Mucosa of descending colon (tissue), 3 donors: ENCODE measurements around the gene RAB11FIP4. TPM values are rescaled to one million over a fixed set of nuclear protein-coding genes. Genes with fewer than 3 reads are reported as not detected.
A peak's percentile ranks its signal among the peaks of the same experiment; 100 is the strongest.

Experiments used
- ATAC-seq: fragments of 200-7000 bp; cut with Tn5 transposase; one replicate; pipeline ENCODE4 v1.9.1; 2020; ENCODE audit warnings: mild to moderate bottlenecking, moderate library complexity
- DNase-seq, 3 donors: peaks; one replicate each; pipeline ENCODE4 v3.0.0-alpha.2; 2020
- H3K36me3 ChIP-seq: fragments of 200-600 bp; one replicate; pipeline ENCODE4 v1.8.0; 2021; ENCODE audit warnings: low read depth, mild to moderate bottlenecking
- H3K4me1 ChIP-seq: fragments of 200-600 bp; one replicate; pipeline ENCODE4 v1.8.0; 2021; ENCODE audit warnings: low read depth, mild to moderate bottlenecking
- H3K4me3 ChIP-seq: fragments of 200-600 bp; one replicate; pipeline ENCODE4 v1.8.0; 2021; ENCODE audit warnings: mild to moderate bottlenecking
- H3K9me3 ChIP-seq: fragments of 200-600 bp; one replicate; pipeline ENCODE4 v1.8.0; 2021; ENCODE audit warnings: mild to moderate bottlenecking
- intact Hi-C, 2 donors: fragments of 100-400 bp; cut with DNase I in 1 of 2; cut with micrococcal nuclease in 1 of 2; formaldehyde crosslinking; loops; one replicate each; pipeline versions ENCODE4 v1.11.0 to v1.11.1; 2022; cut with DNase I, micrococcal nuclease
- total RNA-seq, 3 donors: library from RNA; stranded (reverse); fragmentation: NEBNext Ultra II Directional in 2 of 3; extraction: Animal tissue kit (Norgen Biotek cat#: 25700) in 2 of 3; gene quantifications; one replicate each; pipeline versions ENCODE4 v1.2.1 to v1.2.4, GENCODE V29; 2021 to 2023
- TF ChIP-seq, protein P1 (sequence below): fragments of 200-600 bp; IDR thresholded peaks from one replicate; pipeline ENCODE4 v1.8.0; 2022; ENCODE audit warnings: antibody characterized with exemption, mild to moderate bottlenecking
- donor health status: DM: no; HTN: no; CAD: no; lungs with moderate emphysema.
- donor health status: DM: no; HTN: no; CAD: no.
- donor health status: DM: no; HTN: yes; CAD: no.

The RAB11FIP4 gene
- total RNA-seq, 3 donors from 2014 or later = 24.5 to 49.9 (median 40.7) TPM

DNA sequence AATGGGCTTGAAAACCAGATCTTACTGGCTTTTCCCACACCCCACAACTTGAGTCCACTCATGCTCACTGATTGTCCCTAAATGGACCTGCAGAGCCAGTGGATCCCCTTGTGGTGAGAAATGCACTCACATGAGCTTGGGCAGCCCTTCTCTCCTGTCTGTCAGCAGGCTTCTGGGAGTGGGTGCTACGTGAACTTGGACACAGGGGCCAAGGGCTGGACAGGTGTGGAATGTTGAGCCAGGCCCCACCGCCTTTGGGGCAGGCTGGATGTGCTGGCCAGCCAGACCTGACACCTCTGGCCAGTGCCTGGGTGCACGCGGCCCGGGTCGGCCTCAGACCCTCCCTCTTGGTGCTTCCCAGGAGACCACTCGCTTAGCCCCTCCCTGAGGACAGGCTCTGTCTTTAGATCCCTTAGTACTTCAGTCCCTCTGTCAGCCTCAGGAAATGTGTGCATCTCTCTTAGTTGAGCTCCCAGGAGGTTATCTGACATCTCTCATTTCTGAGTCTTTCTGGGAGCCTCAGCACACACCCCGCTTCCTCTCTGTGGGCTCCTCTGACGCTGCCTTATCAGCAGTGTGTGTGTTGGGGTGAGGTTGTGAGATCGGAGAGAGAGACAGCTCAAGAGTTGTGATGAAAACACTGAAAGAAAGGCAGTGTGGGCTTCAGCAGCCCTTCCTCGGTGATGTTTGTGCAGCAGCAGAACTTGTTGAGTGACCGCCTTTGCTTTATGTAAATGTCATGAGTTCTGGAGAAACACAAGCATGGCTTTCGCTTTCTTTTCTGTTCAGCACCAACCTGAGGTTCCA is 117.0 kb downstream of the RAB11FIP4 start:
- DNase-seq = peak in 2 of 3 donors; percentile 32 to 40
- no peak overlapping the region for H3K4me3 ChIP-seq
- intact Hi-C loops = no loop called here
- peaks cover 11% of the 10 kb centered on the region for H3K4me1 ChIP-seq
- peak; percentile 73 for ATAC-seq
- H3K36me3 ChIP-seq = no peaks in the 10 kb centered on the region
- no peaks in the 10 kb centered on the region for H3K9me3 ChIP-seq
- TF ChIP-seq, protein P1, sequence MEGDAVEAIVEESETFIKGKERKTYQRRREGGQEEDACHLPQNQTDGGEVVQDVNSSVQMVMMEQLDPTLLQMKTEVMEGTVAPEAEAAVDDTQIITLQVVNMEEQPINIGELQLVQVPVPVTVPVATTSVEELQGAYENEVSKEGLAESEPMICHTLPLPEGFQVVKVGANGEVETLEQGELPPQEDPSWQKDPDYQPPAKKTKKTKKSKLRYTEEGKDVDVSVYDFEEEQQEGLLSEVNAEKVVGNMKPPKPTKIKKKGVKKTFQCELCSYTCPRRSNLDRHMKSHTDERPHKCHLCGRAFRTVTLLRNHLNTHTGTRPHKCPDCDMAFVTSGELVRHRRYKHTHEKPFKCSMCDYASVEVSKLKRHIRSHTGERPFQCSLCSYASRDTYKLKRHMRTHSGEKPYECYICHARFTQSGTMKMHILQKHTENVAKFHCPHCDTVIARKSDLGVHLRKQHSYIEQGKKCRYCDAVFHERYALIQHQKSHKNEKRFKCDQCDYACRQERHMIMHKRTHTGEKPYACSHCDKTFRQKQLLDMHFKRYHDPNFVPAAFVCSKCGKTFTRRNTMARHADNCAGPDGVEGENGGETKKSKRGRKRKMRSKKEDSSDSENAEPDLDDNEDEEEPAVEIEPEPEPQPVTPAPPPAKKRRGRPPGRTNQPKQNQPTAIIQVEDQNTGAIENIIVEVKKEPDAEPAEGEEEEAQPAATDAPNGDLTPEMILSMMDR = no peak

DNA sequence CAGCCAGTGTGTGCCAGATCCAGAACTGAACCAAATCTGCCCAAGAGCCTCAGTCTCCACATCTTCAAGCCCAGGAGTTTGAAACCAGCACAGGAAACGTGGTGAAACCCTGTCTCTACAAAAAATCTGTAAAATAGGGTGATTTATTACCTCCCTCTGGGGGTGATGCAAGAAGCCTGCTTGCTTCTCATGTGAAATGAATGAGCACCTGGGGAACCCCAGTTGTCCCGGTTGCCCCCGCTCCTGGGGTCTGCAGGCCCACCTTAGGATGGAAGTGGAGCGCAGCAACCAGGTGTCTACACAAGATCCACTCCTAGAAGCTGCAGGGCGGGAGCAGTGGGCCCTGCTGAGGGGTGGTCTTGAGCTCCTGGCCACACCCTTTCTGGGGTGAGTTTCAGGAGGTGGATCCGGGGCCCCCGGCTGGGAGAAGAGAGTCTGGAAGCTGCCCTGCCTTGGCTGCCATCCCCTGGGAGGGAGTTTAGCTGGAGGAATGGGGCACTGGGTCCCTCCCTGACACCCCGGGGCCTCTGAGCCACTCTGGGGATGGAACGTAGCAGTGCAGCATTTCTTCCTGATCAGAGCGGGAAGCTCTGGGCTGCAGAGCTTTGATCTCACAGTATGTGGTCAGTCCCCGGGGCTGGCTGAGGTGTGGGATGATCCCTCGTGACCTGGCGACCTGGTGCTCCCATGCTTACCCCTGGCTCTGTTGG is 117.8 kb downstream of the RAB11FIP4 start:
- TF ChIP-seq, protein P1 = no peak
- Histone ChIP-seq H3K4me3 (no peak overlapping the region), H3K9me3 (no peaks in the 10 kb centered on the region), H3K4me1 (peaks cover 11% of the 10 kb centered on the region), H3K36me3 (no peaks in the 10 kb centered on the region)
- ATAC-seq (no peak), DNase-seq (peak in 1 of 3 donors; percentile 20)
- intact Hi-C loops = no loop called here

DNA sequence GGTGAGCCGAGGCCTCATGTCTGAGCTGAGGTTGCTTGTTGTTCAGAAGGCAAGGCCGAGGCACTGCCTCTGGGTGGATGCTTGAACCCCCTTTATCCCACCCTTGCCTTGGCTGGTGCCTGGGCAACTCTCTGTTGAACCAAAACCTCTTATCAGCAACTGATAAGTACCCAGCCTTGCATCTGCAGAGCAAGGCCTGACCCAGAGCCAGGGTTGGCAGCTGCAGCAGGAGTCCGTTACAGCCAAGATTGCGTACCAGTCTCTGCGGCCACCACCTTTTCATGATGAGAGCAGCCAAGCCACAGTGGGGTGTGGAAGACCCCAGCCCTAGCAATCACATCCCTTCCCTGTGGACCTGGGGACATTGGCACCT is 118.3 kb downstream of the RAB11FIP4 start:
- TF ChIP-seq, protein P1 = no peak
- no peak for ATAC-seq

DNA sequence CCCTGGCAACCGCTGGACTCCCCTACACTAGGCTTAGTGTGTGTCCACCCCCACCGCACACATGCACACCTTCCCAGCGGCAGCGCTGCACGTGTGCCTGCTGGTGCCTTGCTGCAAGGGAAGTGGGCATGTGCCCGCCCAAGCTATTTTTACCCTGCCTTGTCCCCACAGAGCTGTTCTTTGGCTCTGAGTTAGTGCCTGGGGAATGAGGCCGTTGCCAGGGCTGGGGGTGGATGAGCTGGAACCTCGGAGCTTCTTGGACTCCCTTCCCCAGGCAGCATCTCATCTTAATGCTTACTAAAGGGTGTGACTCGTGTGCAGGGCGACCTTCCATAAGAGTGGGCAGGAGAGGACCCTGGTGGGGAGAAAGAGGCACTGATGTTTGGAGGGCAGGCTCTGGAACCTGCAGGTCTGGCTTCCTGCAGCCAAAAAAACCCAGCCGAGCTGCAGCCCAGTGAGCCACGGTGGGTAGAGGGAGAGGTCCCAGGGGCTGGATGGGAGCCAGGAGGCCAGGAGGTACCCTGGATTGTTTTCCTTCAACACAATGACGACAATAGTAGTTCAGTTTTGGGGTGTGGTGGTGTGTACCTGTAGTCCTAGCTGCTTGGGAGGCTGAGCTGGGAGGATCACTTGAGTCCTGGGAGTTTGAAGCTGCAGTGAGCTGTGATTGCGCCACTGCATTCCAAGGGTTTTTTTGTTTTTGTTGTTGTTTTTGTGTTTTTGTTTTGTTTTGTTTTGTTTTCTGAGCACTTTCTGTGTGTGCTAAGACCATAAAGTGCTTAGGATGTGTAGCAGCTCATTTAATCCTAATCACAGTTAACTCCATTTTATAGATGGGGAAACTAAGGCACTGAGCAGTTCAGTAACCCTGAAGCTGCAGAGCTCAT is 119.1 kb downstream of the RAB11FIP4 start:
- DNase-seq = peak in 1 of 3 donors; percentile 21

More for the DNA sequence above, 118.3 kb downstream of the RAB11FIP4 start:
- H3K9me3 ChIP-seq = no peaks in the 10 kb centered on the region
- no peaks in the 10 kb centered on the region for H3K36me3 ChIP-seq
- intact Hi-C loops = no loop called here
- no peak overlapping the region for H3K4me3 ChIP-seq
- peak in 1 of 3 donors; percentile 32 for DNase-seq
- H3K4me1 ChIP-seq = peaks cover 11% of the 10 kb centered on the region

DNA sequence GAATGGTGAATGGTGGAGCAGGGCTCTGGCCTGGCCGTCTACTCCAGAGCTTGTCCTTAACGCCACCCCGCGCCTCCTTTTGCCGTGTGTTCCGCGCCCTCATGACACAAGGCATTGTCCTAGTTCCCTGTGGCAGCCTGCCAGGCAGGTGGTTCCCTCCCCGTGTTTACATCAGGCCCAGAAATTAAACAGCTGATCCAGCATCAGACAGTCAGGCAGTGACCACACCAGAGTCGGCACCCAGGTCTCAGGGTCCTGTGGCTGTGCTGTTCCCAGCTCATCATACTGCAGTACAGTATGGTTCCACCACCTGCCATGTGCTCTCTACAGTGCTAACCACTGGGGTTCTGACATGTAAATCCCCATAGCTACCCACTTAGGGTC is 119.7 kb downstream of the RAB11FIP4 start:
- DNase-seq = peak; percentile 75 to 83 (median 77)
- Histone ChIP-seq H3K36me3 (no peaks in the 10 kb centered on the region), H3K9me3 (no peaks in the 10 kb centered on the region), H3K4me3 (no peak overlapping the region), H3K4me1 (peaks cover 11% of the 10 kb centered on the region)
- ATAC-seq = peak; percentile 68
- TF ChIP-seq, protein P1 = no peak
- intact Hi-C loops = no loop called here

More for the DNA sequence above, 119.1 kb downstream of the RAB11FIP4 start:
- TF ChIP-seq, protein P1 = no peak
- no peaks in the 10 kb centered on the region for H3K36me3 ChIP-seq
- no peak overlapping the region for H3K4me3 ChIP-seq
- H3K9me3 ChIP-seq = no peaks in the 10 kb centered on the region
- peaks cover 11% of the 10 kb centered on the region for H3K4me1 ChIP-seq
- intact Hi-C loops = no loop called here
- no peak for ATAC-seq
